Astrocyte (in vitro differentiated cells and primary cell): Measurements from ENCODE around the gene NEIL3. TPM values are rescaled to one million over a fixed set of nuclear protein-coding genes. Genes with fewer than 3 reads are reported as not detected.
A peak's percentile ranks its signal among the peaks of the same experiment; 100 is the strongest.

ENCODE experiments used
- DNase-seq: peaks from one replicate; pipeline ENCODE4 v3.0.0-alpha.2; 2010; ENCODE audit warnings: low read depth
- FAIRE-seq: peaks from 2 replicates; lab custom pipeline; 2011; peaks lifted over from hg19 to GRCh38; lab: Jason Lieb, UNC
- H2AFZ ChIP-seq: 2 replicates; pipeline ENCODE4 v1.6.0; 2012; ENCODE audit warnings: low read depth, low read length, inconsistent platforms
- H3K27ac ChIP-seq: 2 replicates; pipeline ENCODE4 v1.5.1; 2011; ENCODE audit warnings: low read depth, low read length, inconsistent platforms
- H3K27me3 ChIP-seq: 2 replicates; pipeline ENCODE4 v1.6.0; 2011; ENCODE audit warnings: low read length, inconsistent platforms; ENCODE audit not compliant: insufficient read depth
- H3K36me3 ChIP-seq: 2 replicates; pipeline ENCODE4 v1.5.1; 2011; ENCODE audit warnings: low read length, inconsistent platforms; ENCODE audit not compliant: insufficient read depth
- H3K4me1 ChIP-seq: 2 replicates; pipeline ENCODE4 v1.5.1; 2011; ENCODE audit warnings: low read length, inconsistent platforms; ENCODE audit not compliant: insufficient read depth
- H3K4me2 ChIP-seq: 2 replicates; pipeline ENCODE4 v1.6.0; 2012; ENCODE audit warnings: low read length, inconsistent platforms
- H3K4me3 ChIP-seq: 2 replicates; pipeline ENCODE4 v1.5.1; 2011; ENCODE audit warnings: low read depth, mild to moderate bottlenecking, low read length, inconsistent platforms; ENCODE audit not compliant: insufficient read depth
- H3K79me2 ChIP-seq: 2 replicates; pipeline ENCODE4 v1.6.0; 2012; ENCODE audit warnings: mild to moderate bottlenecking, low read length, inconsistent platforms; ENCODE audit not compliant: insufficient read depth
- H3K9ac ChIP-seq: 2 replicates; pipeline ENCODE4 v1.6.0; 2012; ENCODE audit warnings: mild to moderate bottlenecking, low read length, inconsistent platforms
- H3K9me3 ChIP-seq: 2 replicates; pipeline ENCODE4 v1.5.1; 2012; ENCODE audit warnings: low read depth, mild to moderate bottlenecking, low read length, inconsistent platforms; ENCODE audit not compliant: insufficient read depth
- H4K20me1 ChIP-seq: 2 replicates; pipeline ENCODE4 v1.6.0; 2012; ENCODE audit warnings: low read length, inconsistent platforms; ENCODE audit not compliant: insufficient read depth
- H3K27ac Mint-ChIP-seq: one replicate; pipeline ENCODE4 v1.8.0; 2021; ENCODE audit warnings: mild to moderate bottlenecking, mixed read lengths; ENCODE audit not compliant: unreplicated experiment
- H3K27me3 Mint-ChIP-seq: one replicate; pipeline ENCODE4 v1.8.0; 2021; ENCODE audit warnings: low read depth, mixed read lengths; ENCODE audit not compliant: unreplicated experiment
- H3K36me3 Mint-ChIP-seq: one replicate; pipeline ENCODE4 v1.8.0; 2021; ENCODE audit warnings: low read depth, mixed read lengths; ENCODE audit not compliant: unreplicated experiment
- H3K4me1 Mint-ChIP-seq: one replicate; pipeline ENCODE4 v1.8.0; 2021; ENCODE audit warnings: low read depth, mixed read lengths; ENCODE audit not compliant: unreplicated experiment
- H3K4me3 Mint-ChIP-seq: one replicate; pipeline ENCODE4 v1.8.0; 2021; ENCODE audit warnings: mild to moderate bottlenecking, moderate library complexity, mixed read lengths; ENCODE audit not compliant: unreplicated experiment
- H3K9me3 Mint-ChIP-seq: one replicate; pipeline ENCODE4 v1.8.0; 2021; ENCODE audit warnings: mild to moderate bottlenecking, mixed read lengths; ENCODE audit not compliant: unreplicated experiment
- CTCF ChIP-seq: IDR thresholded peaks from 2 replicates; pipeline ENCODE4 v1.5.1; 2011; ENCODE audit warnings: low read depth, mild to moderate bottlenecking, inconsistent platforms, low read length, moderate library complexity; ENCODE audit not compliant: insufficient read depth
- EZH2 ChIP-seq: IDR thresholded peaks from 2 replicates; pipeline ENCODE4 v1.6.1; 2012; ENCODE audit warnings: mild to moderate bottlenecking, low read length, inconsistent platforms; ENCODE audit not compliant: insufficient read depth
- total RNA-seq: library from RNA; stranded (reverse); gene quantifications from 2 replicates; pipeline ENCODE4 v1.2.1, GENCODE V29; 2021

The NEIL3 gene
- total RNA-seq, 1 donor from 2014 or later, result 0.91 TPM

- no peak overlapping the region for H3K27ac Mint-ChIP-seq
- H3K4me2 ChIP-seq, result no peak overlapping the region
These were observed 12.0 kb downstream of the NEIL3 start for GRCh38 chr4:177321647-177322046.

GRCh38 chr4:177322266-177322665 is 12.6 kb downstream of the NEIL3 start:
- no peaks in the 10 kb centered on the region for H3K36me3 ChIP-seq
- Mint-ChIP-seq H3K27ac (no peak overlapping the region), H3K9me3 (no peaks in the 10 kb centered on the region), H3K36me3 (no peaks in the 10 kb centered on the region), H3K4me1 (no peaks in the 10 kb centered on the region), H3K4me3 (no peak overlapping the region), H3K27me3 (no peaks in the 10 kb centered on the region)
- no peaks in the 10 kb centered on the region for H3K27me3 ChIP-seq
- H3K79me2 ChIP-seq, result peaks cover 18% of the 10 kb centered on the region
- no peaks in the 10 kb centered on the region for H3K4me1 ChIP-seq
- H3K27ac ChIP-seq, result no peak overlapping the region
- H4K20me1 ChIP-seq, result no peaks in the 10 kb centered on the region
- no peak overlapping the region for H2AFZ ChIP-seq
- FAIRE-seq (no peak), DNase-seq (peak; percentile 16)
- H3K9ac ChIP-seq, result no peak overlapping the region
- no peaks in the 10 kb centered on the region for H3K9me3 ChIP-seq
- H3K4me2 ChIP-seq, result no peak overlapping the region
- TF ChIP-seq EZH2, result no peak
- no peak for TF ChIP-seq CTCF
- H3K4me3 ChIP-seq, result no peak overlapping the region

More at GRCh38 chr4:177321647-177322046, 12.0 kb downstream of the NEIL3 start:
- Histone ChIP-seq H3K36me3 (no peaks in the 10 kb centered on the region), H3K27me3 (no peaks in the 10 kb centered on the region), H3K4me3 (no peak overlapping the region), H2AFZ (no peak overlapping the region), H3K79me2 (peaks cover 14% of the 10 kb centered on the region), H3K9ac (no peak overlapping the region), H4K20me1 (no peaks in the 10 kb centered on the region), H3K27ac (no peak overlapping the region), H3K9me3 (no peaks in the 10 kb centered on the region), H3K4me1 (no peaks in the 10 kb centered on the region)
- DNase-seq, result no peak
- no peak overlapping the region for H3K4me3 Mint-ChIP-seq
- no peaks in the 10 kb centered on the region for H3K36me3 Mint-ChIP-seq
- no peaks in the 10 kb centered on the region for H3K4me1 Mint-ChIP-seq
- no peak for TF ChIP-seq CTCF
- H3K9me3 Mint-ChIP-seq, result no peaks in the 10 kb centered on the region
- H3K27me3 Mint-ChIP-seq, result no peaks in the 10 kb centered on the region
- no peak for FAIRE-seq

- no peaks in the 10 kb centered on the region for H3K36me3 Mint-ChIP-seq
- no peaks in the 10 kb centered on the region for H3K4me1 Mint-ChIP-seq
- no peaks in the 10 kb centered on the region for H3K27me3 ChIP-seq
- no peaks in the 10 kb centered on the region for H3K4me1 ChIP-seq
- no peaks in the 10 kb centered on the region for H3K27me3 Mint-ChIP-seq
- no peak overlapping the region for H3K4me2 ChIP-seq
- no peak overlapping the region for H3K4me3 Mint-ChIP-seq
- no peak overlapping the region for H3K4me3 ChIP-seq
- no peaks in the 10 kb centered on the region for H3K9me3 ChIP-seq
- no peaks in the 10 kb centered on the region for H4K20me1 ChIP-seq
- no peak for TF ChIP-seq EZH2
- TF ChIP-seq CTCF, result no peak
- H3K36me3 ChIP-seq, result no peaks in the 10 kb centered on the region
- H3K79me2 ChIP-seq, result peaks cover 18% of the 10 kb centered on the region
- no peak overlapping the region for H3K9ac ChIP-seq
- H3K27ac ChIP-seq, result no peak overlapping the region
- no peak overlapping the region for H3K27ac Mint-ChIP-seq
- H3K9me3 Mint-ChIP-seq, result no peaks in the 10 kb centered on the region
- no peak overlapping the region for H2AFZ ChIP-seq
- peak; percentile 16 for DNase-seq
- FAIRE-seq, result no peak
These were observed 13.2 kb downstream of the NEIL3 start for GRCh38 chr4:177322881-177323280.
